Common myeloid progenitor, CD34-positive (primary cell): ENCODE measurements around the gene ABHD5.

Experiments
- CTCF ChIA-PET: fragments of 350-600 bp; sonication (Branson Sonifier 250); formaldehyde crosslinking; loops from one replicate; lab custom pipeline; 2021; ENCODE audit warnings: antibody characterized with exemption; lab: Charles Lee
- POLR2A ChIA-PET: fragments of 350-600 bp; sonication (Branson Sonifier 250); formaldehyde crosslinking; loops from one replicate; lab custom pipeline; 2021; ENCODE audit warnings: antibody characterized with exemption; lab: Charles Lee
- DNase-seq, 3 donors: peaks; one replicate each; pipeline versions ENCODE4 v3.0.0 to v3.0.0-alpha.2; 2013
- H3K27ac ChIP-seq, 2 experiments: 1 replicate in 1 of 2; 2 replicates in 1 of 2; pipeline ENCODE4 v1.7.0; 2013; ENCODE audit warnings: inconsistent platforms in 2 of 2, low read length in 2 of 2, mild to moderate bottlenecking in 2 of 2, low read depth in 1 of 2, moderate library complexity in 1 of 2; ENCODE audit not compliant: severe bottlenecking in 2 of 2, insufficient read depth in 1 of 2, poor library complexity in 1 of 2
- H3K27me3 ChIP-seq, 5 experiments: replicated peaks in 2 of 5; 1 replicate in 3 of 5; 2 replicates in 2 of 5; pipeline versions ENCODE4 v1.6.1 to v1.7.0; 2013; ENCODE audit warnings: low read length in 4 of 5, mild to moderate bottlenecking in 2 of 5, moderate library complexity in 2 of 5, inconsistent platforms in 1 of 5; ENCODE audit not compliant: insufficient read depth in 5 of 5, control insufficient read depth in 4 of 5
- H3K36me3 ChIP-seq, 4 experiments: 1 replicate in 2 of 4; 2 replicates in 2 of 4; pipeline versions ENCODE4 v1.6.1 to v1.7.0; 2013; ENCODE audit warnings: low read length in 3 of 4, control low read depth in 1 of 4, mild to moderate bottlenecking in 1 of 4; ENCODE audit not compliant: control insufficient read depth in 4 of 4, insufficient read depth in 4 of 4
- H3K4me1 ChIP-seq, 4 experiments: 1 replicate in 3 of 4; 2 replicates in 1 of 4; pipeline versions ENCODE4 v1.6.1 to v1.7.1; 2013; ENCODE audit warnings: low read length in 3 of 4, mild to moderate bottlenecking in 3 of 4, control low read depth in 1 of 4, inconsistent platforms in 1 of 4, moderate library complexity in 1 of 4; ENCODE audit not compliant: control insufficient read depth in 4 of 4, insufficient read depth in 4 of 4; ENCODE audit errors: control extremely low read depth in 1 of 4
- H3K4me3 ChIP-seq, 7 experiments: 1 replicate in 4 of 7; 2 replicates in 3 of 7; pipeline versions ENCODE4 v1.5.1 to v1.7.0; 2013; ENCODE audit warnings: mild to moderate bottlenecking in 7 of 7, low read length in 6 of 7, moderate library complexity in 6 of 7, inconsistent platforms in 2 of 7, low read depth in 2 of 7, control low read depth in 1 of 7; ENCODE audit not compliant: insufficient read depth in 4 of 7, control insufficient read depth in 1 of 7; ENCODE audit errors: extremely low read depth in 1 of 7
- H3K9me3 ChIP-seq, 5 experiments: 1 replicate in 4 of 5; 2 replicates in 1 of 5; pipeline versions ENCODE4 v1.6.1 to v1.7.1; 2013; ENCODE audit warnings: low read length in 4 of 5, mild to moderate bottlenecking in 2 of 5, inconsistent platforms in 1 of 5, low read depth in 1 of 5, moderate library complexity in 1 of 5; ENCODE audit not compliant: control insufficient read depth in 4 of 5, insufficient read depth in 2 of 5; ENCODE audit errors: control extremely low read depth in 1 of 5
- WGBS: methylation state at CpG from one replicate; pipeline ENCODE4 v1.1.5; 2013; ENCODE audit not compliant: insufficient coverage; 5-methylcytosine and 5-hydroxymethylcytosine counted together

Gene ABHD5

DNA sequence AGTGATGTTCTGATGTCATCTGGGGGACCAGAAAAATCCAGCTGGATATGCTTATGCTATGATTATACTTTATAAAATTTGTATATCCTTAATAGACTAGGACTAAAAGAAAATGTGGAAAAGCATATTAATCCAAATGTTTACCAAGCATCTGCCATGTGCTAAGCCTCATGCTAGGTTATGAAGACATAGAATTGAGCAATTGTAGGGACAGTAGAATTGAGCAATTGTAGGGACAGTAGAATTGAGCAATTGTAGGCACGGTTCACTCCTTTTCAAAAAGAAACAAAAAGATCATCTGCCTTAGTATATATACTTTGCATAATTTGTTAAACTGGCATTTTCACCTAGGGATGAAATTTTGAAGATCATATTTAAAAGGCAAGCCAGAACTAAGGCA lies 18.3 kb downstream of the ABHD5 start:
- POLR2A ChIA-PET = no interaction called here
- Histone ChIP-seq H3K4me1 (peaks cover 0 to 5% (median 2%) of the 10 kb centered on the region in 4 experiments), H3K27me3 (no peaks in the 10 kb centered on the region), H3K27ac (no peak overlapping the region), H3K36me3 (peaks cover 2 to 24% (median 19%) of the 10 kb centered on the region in 4 experiments), H3K4me3 (no peak overlapping the region), H3K9me3 (no peaks in the 10 kb centered on the region)
- CTCF ChIA-PET = interaction anchor here (1.1 kb wide), 1 partner anchor 404 kb away, joined by 3 read pairs; no protein-coding TSS in a partner anchor
- no peak for DNase-seq
- WGBS = no CpG with 5 or more reads among the region's 1 CpG

DNA sequence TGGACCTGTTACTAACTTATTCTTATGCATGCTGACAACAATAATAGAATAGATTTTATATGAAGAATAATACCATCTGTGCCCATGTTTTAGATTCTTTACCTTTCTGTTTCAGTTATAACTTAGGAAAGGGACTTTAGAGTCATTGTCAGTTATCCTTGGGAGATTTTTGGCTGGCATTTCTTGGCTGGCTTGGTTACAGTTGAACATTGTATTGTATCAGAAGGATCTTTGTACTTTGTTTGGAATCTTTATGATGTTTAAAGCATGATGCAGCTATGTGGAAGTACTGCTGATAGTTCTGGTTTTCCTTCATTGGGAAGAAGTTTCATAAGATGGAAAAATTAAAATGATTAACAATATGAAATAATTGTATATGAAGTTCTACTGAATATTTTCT lies 19.9 kb downstream of the ABHD5 start:
- CTCF ChIA-PET = no interaction called here
- Histone ChIP-seq H3K27me3 (no peaks in the 10 kb centered on the region), H3K27ac (no peak overlapping the region), H3K36me3 (peaks cover 2 to 24% (median 21%) of the 10 kb centered on the region in 4 experiments), H3K4me3 (no peak overlapping the region), H3K4me1 (peaks cover 0 to 5% (median 0%) of the 10 kb centered on the region in 4 experiments), H3K9me3 (no peaks in the 10 kb centered on the region)
- POLR2A ChIA-PET = no interaction called here
- DNase-seq = no peak

DNA sequence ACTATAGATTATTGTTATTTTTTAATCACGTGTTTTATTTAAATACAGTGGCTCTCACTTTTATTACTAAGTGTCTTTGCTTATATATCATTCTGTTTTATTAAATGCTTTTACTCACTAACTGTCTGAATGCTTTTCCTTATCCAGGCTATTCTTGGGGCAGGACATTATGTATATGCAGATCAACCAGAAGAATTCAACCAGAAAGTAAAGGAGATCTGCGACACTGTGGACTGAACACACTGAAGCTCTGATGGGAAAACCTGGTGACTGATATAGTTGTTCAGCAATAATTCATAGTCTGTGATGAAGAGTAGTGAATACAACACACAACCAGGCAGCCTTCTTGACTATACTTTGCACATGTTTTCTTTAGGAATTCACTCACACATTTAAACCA lies 27.6 kb downstream of the ABHD5 start:
- CTCF ChIA-PET = no interaction called here
- Histone ChIP-seq H3K4me1 (no peaks in the 10 kb centered on the region), H3K27ac (no peak overlapping the region), H3K36me3 (peaks cover 4 to 40% (median 23%) of the 10 kb centered on the region in 4 experiments), H3K4me3 (no peak overlapping the region), H3K27me3 (no peaks in the 10 kb centered on the region), H3K9me3 (no peaks in the 10 kb centered on the region)
- DNase-seq = no peak
- no CpG with 5 or more reads among the region's 2 CpGs for WGBS
- POLR2A ChIA-PET = no interaction called here

DNA sequence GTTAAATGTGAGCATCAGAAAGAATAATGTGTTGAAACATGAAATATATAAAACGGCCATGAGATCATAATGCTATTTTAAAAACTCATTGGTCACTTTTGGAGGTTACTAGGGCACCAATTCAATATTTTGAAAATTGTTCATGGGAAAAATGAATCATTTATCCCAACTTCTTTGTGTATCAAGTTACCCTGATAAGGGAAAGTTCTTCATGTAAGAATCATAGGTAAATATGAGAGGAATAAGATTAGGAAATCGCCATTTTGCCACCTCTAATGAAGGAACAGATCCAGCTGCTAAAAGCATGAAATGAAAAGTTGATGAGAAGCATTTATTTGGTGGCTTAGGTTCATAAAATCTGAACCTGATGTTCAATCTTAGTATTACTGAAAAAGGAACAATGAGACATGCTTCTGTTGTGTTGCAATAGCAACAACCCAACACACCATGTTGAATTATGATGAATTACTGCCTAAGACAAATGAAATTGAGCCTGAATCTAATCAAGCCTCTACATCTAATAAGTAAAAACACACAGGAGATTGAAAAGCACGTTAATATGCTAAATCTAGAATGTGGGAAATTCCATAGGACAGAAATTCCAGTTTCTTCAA lies 32.5 kb downstream of the ABHD5 start:
- Histone ChIP-seq H3K9me3 (no peaks in the 10 kb centered on the region), H3K27me3 (no peaks in the 10 kb centered on the region), H3K4me3 (no peak overlapping the region), H3K4me1 (no peaks in the 10 kb centered on the region), H3K27ac (no peak overlapping the region), H3K36me3 (peaks cover 3 to 18% (median 10%) of the 10 kb centered on the region in 4 experiments)
- ChIA-PET POLR2A (no interaction called here), CTCF (no interaction called here)
- 100% methylated on average over 2 of the region's 3 CpGs for WGBS
- no peak for DNase-seq

DNA sequence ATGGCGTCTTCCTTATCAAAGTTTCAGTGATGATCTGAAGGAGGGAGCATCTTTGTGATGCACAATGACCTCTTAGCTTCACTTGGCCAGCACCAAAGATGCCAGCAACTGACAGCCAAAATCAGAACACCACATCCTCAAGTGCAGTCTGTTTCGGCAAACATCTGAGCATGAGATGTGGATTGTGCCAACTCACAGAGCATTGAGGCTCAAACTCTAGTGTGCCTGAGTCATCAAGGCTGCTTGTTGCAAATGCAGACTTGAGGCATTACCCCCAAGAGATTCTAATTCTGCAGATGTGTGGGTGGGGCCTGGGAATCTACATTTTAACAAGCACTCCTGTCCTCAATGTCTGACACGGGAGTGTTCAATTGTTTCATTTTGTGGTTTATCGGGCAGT lies 35.8 kb downstream of the ABHD5 start:
- Histone ChIP-seq H3K4me1 (no peaks in the 10 kb centered on the region), H3K27ac (no peak overlapping the region), H3K4me3 (no peak overlapping the region), H3K36me3 (peaks cover 2 to 4% (median 3%) of the 10 kb centered on the region in 4 experiments), H3K9me3 (no peaks in the 10 kb centered on the region), H3K27me3 (no peaks in the 10 kb centered on the region)
- CTCF ChIA-PET = no interaction called here
- POLR2A ChIA-PET = no interaction called here
- no peak for DNase-seq
- WGBS = 93% methylated on average over 2 of the region's 4 CpGs

DNA sequence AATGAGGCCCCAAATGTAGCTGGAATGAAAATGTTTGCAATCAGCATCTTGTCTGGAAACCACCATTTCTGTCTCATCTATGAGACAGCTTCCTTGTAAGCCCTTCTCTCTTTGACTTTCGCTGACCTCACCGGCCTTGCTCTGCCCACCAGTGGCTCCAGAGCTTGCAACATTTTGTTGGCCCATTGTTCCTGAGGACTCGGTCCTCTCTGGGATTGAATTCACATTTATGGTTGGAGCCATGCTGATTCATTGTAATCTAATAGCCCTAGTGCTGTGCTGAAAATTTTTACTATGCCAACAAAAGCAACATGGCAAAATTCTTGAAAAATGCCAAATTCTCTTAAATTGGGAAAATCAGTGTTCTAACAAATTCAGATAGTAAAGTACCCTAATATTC lies 37.2 kb downstream of the ABHD5 start:
- no peaks in the 10 kb centered on the region for H3K9me3 ChIP-seq
- 100% methylated on average over 3 of the region's 3 CpGs for WGBS
- H3K36me3 ChIP-seq = peaks cover 0 to 3% (median 2%) of the 10 kb centered on the region in 4 experiments
- CTCF ChIA-PET = no interaction called here
- no peaks in the 10 kb centered on the region for H3K27me3 ChIP-seq
- DNase-seq = no peak
- H3K27ac ChIP-seq = no peak overlapping the region
- no peaks in the 10 kb centered on the region for H3K4me1 ChIP-seq
- H3K4me3 ChIP-seq = no peak overlapping the region
- POLR2A ChIA-PET = no interaction called here

DNA sequence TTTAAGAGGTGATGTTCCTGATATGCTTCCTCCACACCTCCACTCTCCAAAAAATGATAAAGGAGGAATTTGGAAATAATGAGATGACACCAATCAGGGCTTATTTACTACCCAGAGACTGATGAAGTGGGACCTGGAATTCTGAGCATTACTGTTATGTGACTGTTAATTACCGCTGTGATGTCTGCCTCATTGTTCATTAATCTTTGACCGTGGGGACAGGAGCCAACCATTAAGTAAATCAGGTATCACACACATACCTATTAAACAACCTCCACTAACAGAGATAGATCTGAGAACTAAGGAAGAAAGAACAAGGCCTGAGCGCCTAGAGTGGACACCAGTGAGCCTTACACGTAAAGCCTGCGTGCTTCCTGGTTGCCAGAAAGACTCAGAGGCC lies 37.7 kb downstream of the ABHD5 start:
- CTCF ChIA-PET = no interaction called here

More for the DNA sequence above, 37.7 kb downstream of the ABHD5 start:
- 87% methylated on average over 4 of the region's 5 CpGs for WGBS
- Histone ChIP-seq H3K4me3 (no peak overlapping the region), H3K9me3 (no peaks in the 10 kb centered on the region), H3K4me1 (no peaks in the 10 kb centered on the region), H3K27me3 (no peaks in the 10 kb centered on the region), H3K36me3 (peaks cover 0 to 3% (median 1%) of the 10 kb centered on the region in 4 experiments), H3K27ac (no peak overlapping the region)
- no peak for DNase-seq
- POLR2A ChIA-PET = no interaction called here
